Heart left ventricle (tissue), 16 donors: Measurements from ENCODE around the gene LDLRAD2. TPM values are rescaled to one million over a fixed set of nuclear protein-coding genes. Genes with fewer than 3 reads are reported as not detected.
A peak's percentile ranks its signal among the peaks of the same experiment; 100 is the strongest.

Experiments used
- ATAC-seq, 4 donors: fragments of 200-7000 bp; cut with Tn5 transposase; one replicate each; pipeline ENCODE4 v1.9.1; 2020 to 2022; ENCODE audit warnings: moderate library complexity in 4 of 4, mild to moderate bottlenecking in 3 of 4, moderate number of reproducible peaks in 1 of 4
- DNase-seq, 5 donors: peaks; one replicate each; pipeline ENCODE4 v3.0.0-alpha.2; 2020
- H3K27ac ChIP-seq, 12 donors: fragments of 200-600 bp; sonication (generic) in 4 of 12; one replicate each; pipeline versions ENCODE4 v1.5.0 to v1.8.0; 2016 to 2022; ENCODE audit warnings: mild to moderate bottlenecking in 2 of 12
- H3K27me3 ChIP-seq, 9 donors: fragments of 200-600 bp; sonication (generic) in 2 of 9; one replicate each; pipeline versions ENCODE4 v1.5.1 to v1.8.0; 2016 to 2022; ENCODE audit warnings: mild to moderate bottlenecking in 3 of 9
- H3K36me3 ChIP-seq, 9 donors: fragments of 200-600 bp; sonication (generic) in 2 of 9; one replicate each; pipeline versions ENCODE4 v1.5.0 to v1.8.0; 2018 to 2022; ENCODE audit warnings: mild to moderate bottlenecking in 2 of 9
- H3K4me1 ChIP-seq, 12 donors: fragments of 200-600 bp; sonication (generic) in 4 of 12; one replicate each; pipeline versions ENCODE4 v1.5.0 to v1.8.0; 2016 to 2022; ENCODE audit warnings: mild to moderate bottlenecking in 3 of 12
- H3K4me3 ChIP-seq, 12 donors: fragments of 200-600 bp; sonication (generic) in 4 of 12; one replicate each; pipeline versions ENCODE4 v1.5.0 to v1.8.0; 2017 to 2022; ENCODE audit warnings: mild to moderate bottlenecking in 9 of 12, moderate library complexity in 4 of 12
- H3K9me3 ChIP-seq, 12 donors: fragments of 200-600 bp; sonication (generic) in 4 of 12; one replicate each; pipeline versions ENCODE4 v1.5.0 to v1.8.0; 2016 to 2022; ENCODE audit warnings: mild to moderate bottlenecking in 1 of 12
- CTCF ChIP-seq, 12 donors: fragments of 200-600 bp; sonication (generic) in 4 of 12; IDR thresholded peaks; one replicate each; pipeline versions ENCODE4 v1.5.0 to v1.8.0; 2018 to 2022; ENCODE audit warnings: antibody characterized with exemption in 12 of 12, mild to moderate bottlenecking in 5 of 12
- POLR2A ChIP-seq, 2 donors: fragments of 450-650 bp; IDR thresholded peaks; one replicate each; pipeline ENCODE4 v1.6.1; 2017; ENCODE audit warnings: antibody characterized with exemption in 2 of 2, mild to moderate bottlenecking in 2 of 2, moderate library complexity in 2 of 2
- WGBS, 4 donors: extraction: QIAGEN DNeasy Blood & Tissue Kit in 2 of 4; methylation state at CpG; one replicate each; pipeline versions ENCODE4 v1.1.5 to v1.1.7; 2013 to 2018; 5-methylcytosine and 5-hydroxymethylcytosine counted together
- intact Hi-C, 10 donors: fragments of 100-400 bp; cut with DNase I; formaldehyde crosslinking; loops; one replicate each; pipeline versions ENCODE4 v1.11.1 to v1.14.2; 2022
- polyA plus RNA-seq, 2 donors: library from polyadenylated mRNA; stranded (reverse); fragments of 200-250 nt; gene quantifications; one replicate each; pipeline ENCODE4 v1.2.3, GENCODE V29; 2013
- total RNA-seq, 9 donors: library from RNA; depleted of rRNA in 2 of 9; stranded (reverse); fragments of >200 nt in 2 of 9; fragmentation: NEBNext Ultra II Directional in 3 of 9; extraction: Animal tissue kit (Norgen Biotek cat#: 25700) in 3 of 9; gene quantifications; one replicate each; pipeline versions ENCODE4 v1.1.0 to v1.2.4, GENCODE V29; 2016 to 2023
- donor health status: ischemic (EF 13 %, LVEDD 7.1; RV severe dilation, severe dysfunction).
- donor health status: healthy with polysubstance abuse.
- donor health status: DM: no; HTN: yes; CAD: no.
- donor health status: DM: no; HTN: no; CAD: no.
- donor health status: ischemic (EF 25% LVEDD 6.9; RV normal size, moderate dysfunction).
- donor health status: ischemic (EF 25% LVEDD 5.7; RV mildly dilated, moderate dysfunction).
- donor health status: healthy.
- donor health status: DM: yes; HTN: yes; CAD: no.
- donor health status: ischemic (EF 35%, LVEDD 5.7; RV mildly dilated, moderate dysfunction).
- donor health status: nonischemic (EF 11% LVEDD 7.7; RV severe dilation, severe dysfunction).
- donor health status: DM: yes; HTN: yes; CAD: no.
- donor health status: PGD.
- donor health status: ischemic (EF 29% LVEDD 5.4; RV normal size, mild dysfunction).
- donor health status: nonischemic (EF 23%, LVEDD 6.1; RV moderate dilation, normal function).

LDLRAD2 gene
- total and polyA plus RNA-seq, 11 donors, result 0.08 to 4.0 (median 0.33) TPM; not detected in 8

- Histone ChIP-seq H3K36me3 (peaks cover 4 to 100% (median 89%) of the 10 kb centered on the region in 9 donors), H3K27me3 (no peaks in the 10 kb centered on the region), H3K4me1 (peaks cover 0 to 23% (median 13%) of the 10 kb centered on the region in 12 donors), H3K27ac (peak overlapping the region in 1 of 12 donors; percentile 48), H3K9me3 (no peaks in the 10 kb centered on the region), H3K4me3 (no peak overlapping the region)
- TF ChIP-seq CTCF (IDR thresholded peaks at IDR 0.05) (no peak), POLR2A (IDR thresholded peaks at IDR 0.05) (no peak)
- DNase-seq (no peak), ATAC-seq (no peak)
- WGBS, 4 donors, result 90 to 93% (median 91%) methylated on average over 10 of the region's 10 CpGs
- intact Hi-C loops, result no loop called here
Observed at GRCh38 chr1:21873761-21874160, 61.7 kb downstream of the LDLRAD2 start.

- H3K4me3 ChIP-seq, result no peak overlapping the region
- TF ChIP-seq POLR2A (IDR thresholded peaks at IDR 0.05) (no peak), CTCF (IDR thresholded peaks at IDR 0.05) (no peak)
- no peak for ATAC-seq
- peaks cover 0 to 23% (median 12%) of the 10 kb centered on the region in 12 donors for H3K4me1 ChIP-seq
- no peak for DNase-seq
- peaks cover 4 to 100% (median 91%) of the 10 kb centered on the region in 9 donors for H3K36me3 ChIP-seq
- H3K9me3 ChIP-seq, result no peaks in the 10 kb centered on the region
- 88 to 94% (median 91%) methylated on average over 15 to 16 of the region's 16 CpGs for WGBS, 4 donors
- peak overlapping the region in 1 of 12 donors; percentile 48 for H3K27ac ChIP-seq
- no peaks in the 10 kb centered on the region for H3K27me3 ChIP-seq
- intact Hi-C loops, result no loop called here
Observed at GRCh38 chr1:21874328-21874727, 62.3 kb downstream of the LDLRAD2 start.

Other genes starting within 250 kb of the LDLRAD2 start
- 1 to 10 TPM; 3.1 to 8.0 (median 3.8) TPM for gene RAP1GAP, start 142.9 kb upstream of the LDLRAD2 start, total RNA-seq
- gene RAP1GAP, start 142.9 kb upstream of the LDLRAD2 start, polyA plus RNA-seq, result 1 to 10 TPM in 1 of 2 donors, under 1 TPM in 1; 0.75 to 4.1 TPM
- gene USP48, start 29.1 kb upstream of the LDLRAD2 start, total RNA-seq, result 10 to 100 TPM; 22.3 to 45.5 (median 39.3) TPM
- gene USP48, start 29.1 kb upstream of the LDLRAD2 start, polyA plus RNA-seq, result 10 to 100 TPM; 17.3 to 20.9 TPM
- 100 to 1,000 TPM; 202 to 608 (median 304) TPM for gene HSPG2, start 125.0 kb downstream of the LDLRAD2 start, total RNA-seq
- 100 to 1,000 TPM; 164 to 315 TPM for gene HSPG2, start 125.0 kb downstream of the LDLRAD2 start, polyA plus RNA-seq
- gene CELA3B, start 164.8 kb downstream of the LDLRAD2 start, total RNA-seq, result 1 to 10 TPM in 5 of 9 donors, not detected in 4; 1.2 to 2.6 (median 1.8) TPM
- gene CELA3B, start 164.8 kb downstream of the LDLRAD2 start, polyA plus RNA-seq, result under 1 TPM in 1 of 2 donors, not detected in 1; 0.24 TPM
- 1 to 10 TPM in 4 of 9 donors, not detected in 5; 2.9 to 4.8 (median 3.1) TPM for gene CELA3A, start 189.4 kb downstream of the LDLRAD2 start, total RNA-seq
- gene CELA3A, start 189.4 kb downstream of the LDLRAD2 start, polyA plus RNA-seq, result under 1 TPM in 1 of 2 donors, not detected in 1; 0.68 TPM
- 100 to 1,000 TPM; 135 to 260 (median 189) TPM for gene CDC42, start 240.4 kb downstream of the LDLRAD2 start, total RNA-seq
- gene CDC42, start 240.4 kb downstream of the LDLRAD2 start, polyA plus RNA-seq, result 100 to 1,000 TPM in 1 of 2 donors, 10 to 100 TPM in 1; 74.3 to 184 TPM